NCI-H774 (cell line): Measurements from ENCODE around the gene GRIK1.

Experiments
- DNase-seq: peaks from one replicate; lab custom pipeline; 2025; lab: John Stamatoyannopoulos, UW

GRIK1 gene

GRCh38 chr21:29786496-29787360 is 153.1 kb downstream of the GRIK1 start:
- DNase-seq = no peak

DNA sequence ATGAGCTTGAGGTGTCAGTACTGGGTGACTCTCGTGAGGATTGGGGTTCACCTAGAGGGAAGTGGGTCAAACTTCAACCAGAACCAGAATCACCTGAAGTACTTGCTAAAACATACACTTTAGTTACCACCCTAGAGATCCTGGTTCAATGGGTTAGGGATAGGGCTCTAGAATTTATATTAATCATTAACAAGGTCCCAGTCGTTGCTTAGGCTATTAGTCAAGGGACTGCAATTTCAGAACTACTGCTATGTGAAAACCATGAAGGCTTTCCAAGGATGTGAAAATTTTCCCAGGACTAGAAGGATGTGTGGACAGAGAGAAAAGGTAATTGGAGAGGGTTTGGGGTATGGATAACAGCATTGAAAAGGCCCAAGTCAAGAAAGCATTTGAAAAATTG is 162.6 kb downstream of the GRIK1 start:
- DNase-seq = no peak

DNA sequence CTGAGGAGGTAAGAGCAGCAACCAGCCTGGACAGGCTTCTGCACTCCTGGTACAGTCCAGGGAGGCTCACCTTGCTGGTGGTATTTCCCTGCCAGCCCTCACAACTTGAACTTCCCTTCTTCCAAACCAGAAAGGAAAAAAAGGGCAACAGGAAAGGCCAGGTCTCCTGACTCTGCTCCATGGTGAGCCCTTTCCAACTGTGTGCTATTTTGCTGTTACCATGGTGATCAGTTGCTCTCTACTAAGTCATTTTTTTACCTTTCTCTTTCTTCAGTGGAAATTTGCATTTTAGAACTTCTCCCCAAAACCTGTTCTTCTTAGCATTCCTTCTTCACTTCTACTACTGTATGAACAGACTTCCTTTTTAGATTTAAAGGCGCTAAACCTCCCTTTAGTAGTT is 164.3 kb downstream of the GRIK1 start:
- DNase-seq = no peak

- DNase-seq = no peak
These were observed 168.2 kb downstream of the GRIK1 start for GRCh38 chr21:29771491-29772066.

DNA sequence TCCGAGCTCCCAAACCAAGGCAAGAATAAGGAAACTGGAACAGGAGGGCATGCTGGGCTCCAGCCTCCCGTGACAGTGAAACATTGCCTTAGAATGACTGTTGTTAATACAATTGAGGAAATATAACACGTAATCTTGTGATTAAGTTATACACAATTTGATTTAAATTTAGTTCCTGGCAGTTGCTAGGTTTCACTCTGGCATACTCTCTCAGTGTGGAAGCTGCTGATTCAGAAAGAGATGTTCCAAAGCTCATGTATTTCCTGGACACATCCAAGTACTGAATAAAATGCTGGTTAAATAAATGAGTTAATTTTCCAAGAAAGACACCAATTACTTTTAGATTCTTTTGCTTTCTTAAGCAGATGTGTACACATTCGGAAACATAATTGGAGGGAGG is 176.1 kb downstream of the GRIK1 start:
- DNase-seq = no peak

GRCh38 chr21:29762570-29763082 is 177.2 kb downstream of the GRIK1 start:
- DNase-seq = no peak

DNA sequence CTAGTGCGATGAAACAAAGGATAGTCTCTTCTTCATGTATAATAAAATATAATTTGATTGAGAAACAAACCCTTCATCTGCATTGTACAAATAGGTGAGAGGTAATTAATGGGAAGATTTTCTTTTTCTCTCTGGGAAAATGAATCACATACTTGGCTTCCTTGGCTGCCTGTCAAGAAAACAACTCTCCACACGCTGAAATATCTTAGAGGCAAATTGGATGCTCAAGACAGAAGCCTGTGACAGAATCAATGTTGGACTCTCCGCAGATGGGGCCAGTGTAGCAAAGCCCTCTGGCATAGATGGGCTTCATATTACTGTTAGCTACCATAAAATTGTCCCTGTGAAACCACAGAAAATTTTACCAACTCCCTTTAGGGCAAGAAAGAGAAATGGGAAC is 186.6 kb downstream of the GRIK1 start:
- DNase-seq = no peak

- no peak for DNase-seq
These were observed 188.2 kb downstream of the GRIK1 start for GRCh38 chr21:29751473-29752185.

DNA sequence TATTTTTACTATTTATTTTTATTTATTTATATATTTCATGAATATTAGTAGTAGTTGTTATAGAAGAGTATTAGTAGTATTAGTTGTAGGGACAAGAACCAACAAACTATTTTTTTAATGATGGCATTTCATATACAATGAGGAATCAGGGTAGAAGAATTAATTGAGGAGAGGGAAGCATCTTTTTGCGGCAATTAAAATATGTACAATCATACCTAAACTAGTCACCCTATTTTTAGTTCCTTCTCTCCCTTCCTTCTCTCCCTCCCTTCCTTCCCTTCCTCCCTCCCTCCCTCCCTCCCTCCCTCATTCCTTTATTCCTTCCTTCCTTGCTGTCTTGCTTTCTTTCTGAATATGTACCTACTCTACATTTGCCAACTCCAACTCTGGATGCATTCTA is 189.8 kb downstream of the GRIK1 start:
- no peak for DNase-seq

GRCh38 chr21:29749223-29749622 is 190.6 kb downstream of the GRIK1 start:
- DNase-seq = no peak

- no peak for DNase-seq
These were observed 191.2 kb downstream of the GRIK1 start for GRCh38 chr21:29748391-29749167.

- no peak for DNase-seq
These were observed 198.0 kb downstream of the GRIK1 start for GRCh38 chr21:29741761-29742160.

DNA sequence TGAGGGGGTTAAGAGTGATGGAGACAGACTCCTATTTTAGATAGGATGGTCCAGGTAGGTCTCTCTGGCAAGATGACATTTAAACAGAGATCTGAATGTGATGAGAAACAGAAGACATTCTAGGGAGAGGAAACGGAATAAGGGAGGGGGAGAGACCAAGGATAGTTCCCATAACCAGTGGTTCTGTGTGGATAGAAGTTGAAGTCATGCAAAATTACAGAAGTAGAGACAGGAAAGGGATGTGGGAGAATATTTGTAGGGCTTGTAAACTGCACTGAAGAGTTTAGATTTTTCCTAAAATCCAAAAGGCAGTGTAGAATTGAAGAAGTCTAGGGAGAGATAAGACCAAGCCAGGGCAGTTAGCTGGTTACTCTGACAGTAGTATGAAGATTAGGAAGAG is 200.6 kb downstream of the GRIK1 start:
- no peak for DNase-seq

DNA sequence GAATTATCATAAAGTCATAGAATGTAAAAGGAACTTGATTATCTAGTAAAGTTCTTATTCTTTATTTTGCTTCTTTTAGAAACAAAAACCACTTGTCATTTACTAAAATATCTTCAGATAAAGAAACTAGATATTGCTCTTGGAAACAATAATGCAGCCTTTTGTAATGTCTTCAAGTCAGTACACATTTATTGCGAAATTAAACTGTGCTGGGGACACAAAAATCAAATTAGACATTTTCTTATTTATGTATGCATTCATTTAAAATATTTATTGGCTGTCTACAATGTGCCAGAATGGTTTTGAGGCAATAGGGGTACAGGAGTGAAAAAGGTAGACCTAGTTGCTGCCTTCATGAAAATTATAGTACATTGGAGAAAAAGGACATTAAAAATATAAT is 201.1 kb downstream of the GRIK1 start:
- DNase-seq = no peak

DNA sequence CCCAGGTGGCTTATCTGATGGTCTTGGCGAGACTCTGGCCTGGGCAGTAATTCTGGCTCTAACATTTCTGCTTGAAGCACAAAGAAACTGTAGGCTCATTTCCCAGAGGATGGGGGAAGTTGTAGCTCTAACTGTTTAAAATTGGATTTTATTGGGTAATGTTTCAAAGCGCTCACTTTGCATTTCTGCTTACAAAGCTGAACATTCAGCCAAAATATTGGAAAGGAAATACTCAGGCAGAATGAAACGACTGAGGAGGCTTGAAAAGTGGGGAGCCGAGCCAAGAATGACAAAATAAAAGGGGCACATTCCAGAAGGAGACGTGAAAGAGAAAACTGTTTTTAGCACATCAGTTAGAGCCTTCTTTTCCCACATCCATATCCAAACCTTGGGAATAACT is 202.6 kb downstream of the GRIK1 start:
- no peak for DNase-seq

GRCh38 chr21:29730281-29730680 is 209.5 kb downstream of the GRIK1 start:
- no peak for DNase-seq

DNA sequence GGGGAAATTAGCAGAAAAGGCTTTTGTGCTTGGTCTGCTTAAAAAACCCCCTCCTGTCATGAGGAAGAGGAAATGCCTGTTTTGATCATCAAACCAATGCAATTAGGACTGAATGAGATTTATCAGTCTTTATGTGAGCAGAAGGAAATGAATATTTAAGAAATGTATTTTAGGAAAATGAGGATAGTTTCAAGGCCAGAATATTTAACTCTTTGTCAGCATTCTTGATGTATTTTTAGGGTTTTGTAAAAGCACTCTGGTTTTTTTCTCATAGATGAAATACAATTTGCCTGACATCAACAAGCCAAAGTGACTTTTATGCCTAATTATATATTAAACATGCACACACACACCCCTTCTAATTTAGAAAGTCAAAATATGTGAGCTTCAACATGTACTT is 213.8 kb downstream of the GRIK1 start:
- no peak for DNase-seq

DNA sequence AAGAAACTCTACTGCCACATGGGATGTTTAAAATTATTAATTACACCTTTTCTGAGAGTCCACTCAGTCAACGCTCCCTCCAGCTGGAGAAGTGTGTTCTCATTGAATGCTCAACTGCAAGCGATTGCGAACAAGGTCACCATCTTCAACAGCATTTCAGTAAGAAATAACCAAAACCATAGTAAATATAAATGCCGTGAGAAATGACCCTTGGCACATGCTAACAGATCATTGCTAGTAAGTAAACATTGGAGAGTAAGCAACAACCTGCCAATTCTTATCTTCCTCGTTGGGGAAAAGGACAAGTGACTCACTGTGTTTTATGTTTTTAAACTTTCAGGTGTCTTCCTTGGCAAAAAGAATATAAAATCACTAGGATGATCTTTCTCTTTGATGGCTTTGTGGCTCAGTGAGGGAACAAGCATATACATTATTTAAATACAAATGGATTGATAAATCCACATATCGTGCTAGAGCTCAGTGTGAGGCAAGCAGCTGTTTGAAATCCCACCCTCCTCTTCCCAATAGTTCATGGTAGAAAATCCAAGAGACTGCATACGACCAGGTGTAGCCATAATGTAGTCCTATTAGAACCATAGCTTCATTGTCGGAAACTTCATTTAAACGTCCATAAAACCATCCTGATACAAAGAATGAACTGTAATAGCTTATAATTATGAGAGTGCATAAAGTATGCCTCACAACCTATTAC is 214.6 kb downstream of the GRIK1 start:
- peak; percentile 24 for DNase-seq

- no peak for DNase-seq
These were observed 217.8 kb downstream of the GRIK1 start for GRCh38 chr21:29721964-29722363.

- DNase-seq = no peak
These were observed 218.6 kb downstream of the GRIK1 start for GRCh38 chr21:29721221-29721620.

DNA sequence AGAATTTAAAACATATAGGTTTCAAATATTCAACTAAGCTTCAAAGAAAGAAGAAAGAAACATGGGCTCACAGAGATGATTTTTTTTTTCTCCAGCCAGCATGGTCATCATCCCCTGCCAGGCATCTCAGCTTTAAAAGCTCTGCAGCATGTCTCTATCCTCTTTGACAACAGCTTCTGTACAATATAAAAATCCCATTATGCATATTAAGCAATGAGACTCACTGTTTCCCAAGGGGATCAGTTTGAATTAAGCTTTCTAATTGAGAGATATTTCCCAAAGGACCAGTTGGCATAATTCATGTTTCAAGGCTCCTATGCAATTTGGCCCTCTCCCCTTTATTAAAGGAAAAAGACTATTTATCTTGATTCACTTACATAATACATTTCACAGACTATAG is 220.3 kb downstream of the GRIK1 start:
- no peak for DNase-seq
